HepG2 (cell line): Measurements from ENCODE around the gene INHBB. TPM values are rescaled to one million over a fixed set of nuclear protein-coding genes. Genes with fewer than 3 reads are reported as not detected.

Source experiments
- FOXA1 ChIP-seq, 2 experiments: fragments of 450-650 bp in 1 of 2; sonication (generic) in 1 of 2; formaldehyde crosslinking in 1 of 2; IDR thresholded peaks; 2 replicates each; pipeline versions ENCODE4 v1.4.0 to v1.6.1; 2016 to 2020; ENCODE audit warnings: missing genetic modification reagents in 1 of 2
- GTF3A ChIP-seq: sonication (generic); formaldehyde crosslinking; conservative IDR thresholded peaks from 2 replicates; pipeline ENCODE4 v1.4.0; 2020; ENCODE audit warnings: mild to moderate bottlenecking, missing genetic modification reagents
- IRF1 ChIP-seq: sonication (generic); formaldehyde crosslinking; IDR thresholded peaks from 2 replicates; pipeline ENCODE4 v1.4.0; 2020; ENCODE audit warnings: low read depth, mild to moderate bottlenecking, missing genetic modification reagents
- THRA ChIP-seq: sonication (generic); formaldehyde crosslinking; IDR thresholded peaks from 2 replicates; pipeline ENCODE4 v1.4.0; 2020; ENCODE audit warnings: missing genetic modification reagents, borderline replicate concordance
- ZNF276 ChIP-seq: sonication (generic); formaldehyde crosslinking; IDR thresholded peaks from 2 replicates; pipeline ENCODE4 v1.4.0; 2020; ENCODE audit warnings: mild to moderate bottlenecking, low read depth, missing genetic modification reagents
- ZNF496 ChIP-seq: sonication (generic); formaldehyde crosslinking; IDR thresholded peaks from 2 replicates; pipeline ENCODE4 v1.8.1; 2023; ENCODE audit warnings: mild to moderate bottlenecking, moderate library complexity, missing genetic modification reagents; ENCODE audit not compliant: insufficient replicate concordance
- ZNF576 ChIP-seq: sonication (generic); formaldehyde crosslinking; IDR thresholded peaks from 2 replicates; pipeline ENCODE4 v1.4.0; 2020; ENCODE audit warnings: mild to moderate bottlenecking, missing genetic modification reagents
- ZNF605 ChIP-seq: sonication (generic); formaldehyde crosslinking; IDR thresholded peaks from 2 replicates; pipeline ENCODE4 v1.8.0; 2022; ENCODE audit warnings: mild to moderate bottlenecking, missing genetic modification reagents
- ZNF609 ChIP-seq: sonication (generic); formaldehyde crosslinking; IDR thresholded peaks from 2 replicates; pipeline ENCODE4 v1.4.0; 2020; ENCODE audit warnings: mild to moderate bottlenecking, missing genetic modification reagents, borderline replicate concordance
- ZNF687 ChIP-seq: sonication (generic); formaldehyde crosslinking; IDR thresholded peaks from 2 replicates; pipeline ENCODE4 v1.5.1; 2020; ENCODE audit warnings: mild to moderate bottlenecking, missing genetic modification reagents, moderate library complexity
- ZNF737 ChIP-seq: sonication (generic); formaldehyde crosslinking; IDR thresholded peaks from 2 replicates; pipeline ENCODE4 v1.5.0; 2020; ENCODE audit warnings: missing genetic modification reagents, mild to moderate bottlenecking, borderline replicate concordance
- ZNF878 ChIP-seq: sonication (generic); formaldehyde crosslinking; IDR thresholded peaks from 2 replicates; pipeline ENCODE4 v1.8.1; 2023; ENCODE audit warnings: mild to moderate bottlenecking, missing genetic modification reagents, moderate library complexity
- polyA plus RNA-seq, 8 experiments: library from polyadenylated mRNA; depleted of rRNA in 3 of 8; stranded (reverse) in 7 of 8; unstranded in 1 of 8; fragments of >200 nt; fragmentation: Illumina TruSeq in 4 of 8; extraction: Trizol in 4 of 8; gene quantifications; 2 replicates each; pipeline versions ENCODE4 v1.2.1 to v1.2.3, GENCODE V29; 2011 to 2016; ENCODE audit warnings: low read depth in 4 of 8, missing spikeins in 1 of 8, mixed read lengths in 1 of 8; ENCODE audit not compliant: insufficient read depth in 1 of 8
- total RNA-seq, 5 experiments: library from RNA; depleted of rRNA; stranded (reverse); fragments of >200 nt; fragmentation: Illumina TruSeq; extraction: Trizol; gene quantifications; 2 replicates each; pipeline ENCODE4 v1.2.3, GENCODE V29; 2016; ENCODE audit warnings: low read depth in 1 of 5

Gene INHBB
- total and polyA plus RNA-seq, 2 of the 13 experiments (the other 11 are each of a cell fraction or from before 2014, with no cell fraction given): 0.20 to 1.7 TPM

GRCh38 chr2:120313695-120314615 is 32.0 kb upstream of the INHBB start (continued):
- TF ChIP-seq ZNF605 (CRISPR knock-in tag) (peak; percentile 21; the same call in 1 of the 2 replicates), ZNF276 (CRISPR knock-in tag) (peak; percentile 35; the same call in 1 of the 2 replicates), ZNF609 (no peak), ZNF687 (CRISPR knock-in tag) (peak; percentile 72), ZNF496 (no peak), ZNF737 (CRISPR knock-in tag) (no peak), FOXA1 (IDR thresholded peaks at IDR 0.05) (no peak), FOXA1 (CRISPR knock-in tag; IDR thresholded peaks at IDR 0.05) (peak; percentile 78), THRA (CRISPR knock-in tag) (peak; percentile 35), IRF1 (CRISPR knock-in tag) (no peak), GTF3A (CRISPR knock-in tag) (0 out of 2 replicates have a peak, but pooled peaks have one; percentile 81), ZNF576 (CRISPR knock-in tag) (no peak), ZNF878 (CRISPR knock-in tag) (no peak)
